ENCODE results near the gene BPTF.

Gene BPTF

GRCh38 chr17:67834634-67835033 lies 9.3 kb downstream of the BPTF start:
- H2BK12ac ChIP-seq (ENCODE audit: low read length), result no peak overlapping the region
- H3K27ac ChIP-seq (ENCODE audit: low read depth, low read length), result no peak overlapping the region
- H4K91ac ChIP-seq (ENCODE audit: low read depth, low read length), result no peak overlapping the region
- H3K36me3 ChIP-seq (ENCODE audit: control insufficient read depth in 1 of 2, insufficient read depth in 2 of 2, low read length in 2 of 2), result peaks cover 0 to 2% of the 10 kb centered on the region in 2 experiments
- no peaks in the 10 kb centered on the region for H3K9me3 ChIP-seq (ENCODE audit: insufficient read depth, low read depth, low read length)
- no peak overlapping the region for H3K9ac ChIP-seq (ENCODE audit: low read length)
- no peaks in the 10 kb centered on the region for H3K27me3 ChIP-seq (ENCODE audit: insufficient read depth, low read length)
- peak overlapping the region; percentile 16 for H3K4ac ChIP-seq (ENCODE audit: low read depth, low read length)
- H3K18ac ChIP-seq (ENCODE audit: low read length), result no peak overlapping the region
- H4K12ac ChIP-seq (ENCODE audit: low read depth, low read length), result no peak overlapping the region
- no CpG with 5 or more reads among the region's 2 CpGs for whole genome bisulfite sequencing (ENCODE audit: extremely low coverage, insufficient coverage, insufficient read length)
- no peak overlapping the region for H2BK120ac ChIP-seq (ENCODE audit: insufficient read depth, low read length, poor library complexity)
- H3K23ac ChIP-seq (ENCODE audit: low read length), result no peak overlapping the region
- no peak for DNase-seq
- no peak overlapping the region for H3K4me2 ChIP-seq (ENCODE audit: low read length)
- no peak overlapping the region for H2BK5ac ChIP-seq (ENCODE audit: low read depth, low read length, poor library complexity)
- no peaks in the 10 kb centered on the region for H3K4me1 ChIP-seq (ENCODE audit: control insufficient read depth in 1 of 2, insufficient read depth in 2 of 2, low read length in 2 of 2)
- H2AK5ac ChIP-seq (ENCODE audit: low read length), result no peak overlapping the region
- H3K14ac ChIP-seq (ENCODE audit: low read length), result no peak overlapping the region
- peaks cover 3% of the 10 kb centered on the region for H3K79me2 ChIP-seq (ENCODE audit: control insufficient read depth, insufficient read depth, low read length, poor library complexity)
- H3K4me3 ChIP-seq (ENCODE audit: low read depth, low read length), result no peak overlapping the region
- H2AFZ ChIP-seq (ENCODE audit: insufficient read depth, low read length, poor library complexity), result no peak overlapping the region
- H3K79me1 ChIP-seq (ENCODE audit: low read length), result no peaks in the 10 kb centered on the region
- H4K8ac ChIP-seq (ENCODE audit: low read depth, low read length), result no peak overlapping the region

DNA sequence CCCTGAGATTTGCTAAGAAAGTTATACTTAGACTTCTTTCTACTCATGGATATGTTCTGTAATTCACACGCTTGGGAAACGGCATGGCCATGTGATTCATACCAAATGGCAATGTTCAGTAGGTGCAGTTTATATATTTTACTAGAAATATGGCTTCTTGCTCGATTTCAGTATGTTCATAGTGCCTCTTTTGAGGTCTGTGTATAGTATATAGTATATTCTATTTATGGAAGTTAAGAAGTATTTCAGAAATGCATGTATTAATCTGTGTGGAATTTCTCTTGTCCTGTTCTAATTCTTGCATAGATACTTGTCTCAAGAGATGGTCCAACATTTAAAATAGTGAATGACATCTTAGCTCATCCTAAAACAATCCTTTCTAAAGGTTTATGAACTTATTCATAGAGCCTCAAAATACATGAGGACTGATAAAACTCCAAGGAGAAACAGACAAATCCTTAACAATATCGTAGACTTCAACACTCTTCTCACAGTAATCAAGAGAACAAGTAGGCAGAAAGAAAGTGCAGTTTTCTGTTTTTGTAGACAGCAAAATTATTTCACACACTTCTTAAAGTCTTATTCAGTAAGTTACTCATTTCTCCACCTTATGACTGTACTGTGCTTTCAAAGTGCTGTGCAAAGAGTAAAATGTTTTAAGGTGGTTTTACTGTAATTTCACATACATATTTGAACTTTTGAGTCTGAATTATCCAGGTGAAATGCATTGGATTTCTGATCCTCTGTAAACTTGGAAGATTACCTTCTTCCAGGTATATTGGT lies 11.1 kb downstream of the BPTF start:
- Histone ChIP-seq H3K9me3 (ENCODE audit: insufficient read depth, low read depth, low read length) (no peaks in the 10 kb centered on the region), H2BK5ac (ENCODE audit: low read depth, low read length, poor library complexity) (no peak overlapping the region), H3K36me3 (ENCODE audit: control insufficient read depth in 1 of 2, insufficient read depth in 2 of 2, low read length in 2 of 2) (peaks cover 0 to 2% of the 10 kb centered on the region in 2 experiments), H3K27me3 (ENCODE audit: insufficient read depth, low read length) (no peaks in the 10 kb centered on the region), H2AFZ (ENCODE audit: insufficient read depth, low read length, poor library complexity) (no peak overlapping the region), H3K9ac (ENCODE audit: low read length) (no peak overlapping the region), H4K12ac (ENCODE audit: low read depth, low read length) (no peak overlapping the region), H3K4me2 (ENCODE audit: low read length) (no peak overlapping the region), H3K14ac (ENCODE audit: low read length) (no peak overlapping the region), H3K79me1 (ENCODE audit: low read length) (no peaks in the 10 kb centered on the region), H4K8ac (ENCODE audit: low read depth, low read length) (no peak overlapping the region), H4K91ac (ENCODE audit: low read depth, low read length) (no peak overlapping the region), H3K4me1 (ENCODE audit: control insufficient read depth in 1 of 2, insufficient read depth in 2 of 2, low read length in 2 of 2) (no peaks in the 10 kb centered on the region), H3K4me3 (ENCODE audit: low read depth, low read length) (no peak overlapping the region), H2AK5ac (ENCODE audit: low read length) (no peak overlapping the region), H3K23ac (ENCODE audit: low read length) (no peak overlapping the region), H3K4ac (ENCODE audit: low read depth, low read length) (no peak overlapping the region), H2BK12ac (ENCODE audit: low read length) (no peak overlapping the region), H3K27ac (ENCODE audit: low read depth, low read length) (no peak overlapping the region), H3K79me2 (ENCODE audit: control insufficient read depth, insufficient read depth, low read length, poor library complexity) (peaks cover 3% of the 10 kb centered on the region), H3K18ac (ENCODE audit: low read length) (no peak overlapping the region), H2BK120ac (ENCODE audit: insufficient read depth, low read length, poor library complexity) (no peak overlapping the region)
- no CpG with 5 or more reads among the region's 4 CpGs for WGBS (ENCODE audit: extremely low coverage, insufficient coverage, insufficient read length)
- peak in 1 of 2 donors; percentile 30 for DNase-seq

- Histone ChIP-seq H2AFZ (ENCODE audit: insufficient read depth, low read length, poor library complexity) (no peak overlapping the region), H2BK5ac (ENCODE audit: low read depth, low read length, poor library complexity) (no peak overlapping the region), H3K4me1 (ENCODE audit: control insufficient read depth in 1 of 2, insufficient read depth in 2 of 2, low read length in 2 of 2) (no peaks in the 10 kb centered on the region), H3K4ac (ENCODE audit: low read depth, low read length) (no peak overlapping the region), H4K12ac (ENCODE audit: low read depth, low read length) (no peak overlapping the region), H2AK5ac (ENCODE audit: low read length) (no peak overlapping the region), H4K8ac (ENCODE audit: low read depth, low read length) (no peak overlapping the region), H3K79me1 (ENCODE audit: low read length) (no peaks in the 10 kb centered on the region), H3K18ac (ENCODE audit: low read length) (no peak overlapping the region), H3K36me3 (ENCODE audit: control insufficient read depth in 1 of 2, insufficient read depth in 2 of 2, low read length in 2 of 2) (no peaks in the 10 kb centered on the region), H4K91ac (ENCODE audit: low read depth, low read length) (no peak overlapping the region), H3K14ac (ENCODE audit: low read length) (no peak overlapping the region), H3K4me3 (ENCODE audit: low read depth, low read length) (no peak overlapping the region), H3K79me2 (ENCODE audit: control insufficient read depth, insufficient read depth, low read length, poor library complexity) (peaks cover 3% of the 10 kb centered on the region), H3K27me3 (ENCODE audit: insufficient read depth, low read length) (no peaks in the 10 kb centered on the region), H3K4me2 (ENCODE audit: low read length) (no peak overlapping the region), H3K9ac (ENCODE audit: low read length) (no peak overlapping the region), H2BK120ac (ENCODE audit: insufficient read depth, low read length, poor library complexity) (no peak overlapping the region), H3K27ac (ENCODE audit: low read depth, low read length) (no peak overlapping the region), H2BK12ac (ENCODE audit: low read length) (no peak overlapping the region), H3K9me3 (ENCODE audit: insufficient read depth, low read depth, low read length) (no peaks in the 10 kb centered on the region), H3K23ac (ENCODE audit: low read length) (no peak overlapping the region)
- no peak for DNase-seq
- WGBS (ENCODE audit: extremely low coverage, insufficient coverage, insufficient read length), result no CpG with 5 or more reads among the region's 2 CpGs
Measured at GRCh38 chr17:67837965-67838364, 12.7 kb downstream of the BPTF start.

DNA sequence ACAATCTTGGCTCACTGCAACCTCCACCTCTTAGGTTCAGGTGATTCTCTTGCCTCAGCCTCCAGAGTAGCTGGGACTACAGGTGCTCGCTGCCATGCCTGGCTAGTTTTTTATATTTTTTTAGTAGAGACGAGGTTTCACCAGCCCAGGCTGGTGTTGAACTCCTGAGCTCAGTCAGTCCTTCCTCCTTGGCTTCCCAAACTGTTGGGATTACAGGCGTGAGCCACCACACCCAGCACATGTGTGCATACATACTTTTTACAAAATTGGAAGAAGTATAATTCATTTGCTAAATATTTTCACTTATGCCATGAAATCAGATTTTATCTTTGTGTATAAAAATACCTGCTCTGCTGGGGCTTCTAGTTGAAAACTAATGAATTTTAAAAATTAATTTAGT lies 13.2 kb downstream of the BPTF start:
- Histone ChIP-seq H3K27me3 (ENCODE audit: insufficient read depth, low read length) (no peaks in the 10 kb centered on the region), H3K27ac (ENCODE audit: low read depth, low read length) (no peak overlapping the region), H2AK5ac (ENCODE audit: low read length) (no peak overlapping the region), H3K79me1 (ENCODE audit: low read length) (no peaks in the 10 kb centered on the region), H4K12ac (ENCODE audit: low read depth, low read length) (no peak overlapping the region), H3K9ac (ENCODE audit: low read length) (no peak overlapping the region), H4K91ac (ENCODE audit: low read depth, low read length) (no peak overlapping the region), H2BK12ac (ENCODE audit: low read length) (no peak overlapping the region), H3K79me2 (ENCODE audit: control insufficient read depth, insufficient read depth, low read length, poor library complexity) (peaks cover 3% of the 10 kb centered on the region), H3K4me2 (ENCODE audit: low read length) (no peak overlapping the region), H3K14ac (ENCODE audit: low read length) (no peak overlapping the region), H4K8ac (ENCODE audit: low read depth, low read length) (no peak overlapping the region), H3K36me3 (ENCODE audit: control insufficient read depth in 1 of 2, insufficient read depth in 2 of 2, low read length in 2 of 2) (no peaks in the 10 kb centered on the region), H3K23ac (ENCODE audit: low read length) (no peak overlapping the region), H3K4me3 (ENCODE audit: low read depth, low read length) (no peak overlapping the region), H3K9me3 (ENCODE audit: insufficient read depth, low read depth, low read length) (no peaks in the 10 kb centered on the region), H2AFZ (ENCODE audit: insufficient read depth, low read length, poor library complexity) (no peak overlapping the region), H2BK120ac (ENCODE audit: insufficient read depth, low read length, poor library complexity) (no peak overlapping the region), H3K4ac (ENCODE audit: low read depth, low read length) (peak overlapping the region; percentile 89), H3K18ac (ENCODE audit: low read length) (no peak overlapping the region), H3K4me1 (ENCODE audit: control insufficient read depth in 1 of 2, insufficient read depth in 2 of 2, low read length in 2 of 2) (no peaks in the 10 kb centered on the region), H2BK5ac (ENCODE audit: low read depth, low read length, poor library complexity) (no peak overlapping the region)
- no peak for DNase-seq
- WGBS (ENCODE audit: extremely low coverage, insufficient coverage, insufficient read length), result no CpG with 5 or more reads among the region's 3 CpGs

All from trophoblast cell (in vitro differentiated cells and primary cell).